OCI-M1 (cell line): ENCODE measurements around the gene P2RX1.

Experiments used
- DNase-seq: peaks from one replicate; lab custom pipeline; 2025; lab: John Stamatoyannopoulos, UW

P2RX1 gene

GRCh38 chr17:3887804-3888203, 28.5 kb downstream of the P2RX1 start:
- DNase-seq, result no peak

- no peak for DNase-seq
Measured at GRCh38 chr17:3887394-3887793, 28.9 kb downstream of the P2RX1 start.

- no peak for DNase-seq
Measured at GRCh38 chr17:3886776-3887175, 29.5 kb downstream of the P2RX1 start.

GRCh38 chr17:3885970-3886369, 30.3 kb downstream of the P2RX1 start:
- DNase-seq, result no peak

- DNase-seq, result no peak
Measured at GRCh38 chr17:3885271-3885670, 31.0 kb downstream of the P2RX1 start.

GRCh38 chr17:3884188-3884587, 32.1 kb downstream of the P2RX1 start:
- no peak for DNase-seq

- no peak for DNase-seq
Measured at GRCh38 chr17:3882276-3882675, 34.0 kb downstream of the P2RX1 start.

GRCh38 chr17:3880983-3881382, 35.3 kb downstream of the P2RX1 start:
- DNase-seq, result no peak

- no peak for DNase-seq
Measured at GRCh38 chr17:3879591-3880417, 36.5 kb downstream of the P2RX1 start.

GRCh38 chr17:3879186-3879585, 37.1 kb downstream of the P2RX1 start:
- no peak for DNase-seq

- DNase-seq, result no peak
Measured at GRCh38 chr17:3877220-3877619, 39.0 kb downstream of the P2RX1 start.

- no peak for DNase-seq
Measured at GRCh38 chr17:3875317-3875716, 40.9 kb downstream of the P2RX1 start.

GRCh38 chr17:3873862-3874261, 42.4 kb downstream of the P2RX1 start:
- DNase-seq, result no peak

GRCh38 chr17:3870871-3871306, 45.4 kb downstream of the P2RX1 start:
- DNase-seq, result peak; percentile 72

- no peak for DNase-seq
Measured at GRCh38 chr17:3867606-3868005, 48.7 kb downstream of the P2RX1 start.

GRCh38 chr17:3867106-3867505, 49.2 kb downstream of the P2RX1 start:
- no peak for DNase-seq

GRCh38 chr17:3866276-3866675, 50.0 kb downstream of the P2RX1 start:
- DNase-seq, result no peak

GRCh38 chr17:3865176-3865575, 51.1 kb downstream of the P2RX1 start:
- no peak for DNase-seq

- DNase-seq, result no peak
Measured at GRCh38 chr17:3864534-3864933, 51.7 kb downstream of the P2RX1 start.

GRCh38 chr17:3861761-3862681, 54.2 kb downstream of the P2RX1 start:
- no peak for DNase-seq

- no peak for DNase-seq
Measured at GRCh38 chr17:3860939-3861700, 55.1 kb downstream of the P2RX1 start.

GRCh38 chr17:3859940-3860339, 56.3 kb downstream of the P2RX1 start:
- DNase-seq, result no peak
